Spleen (tissue), 11 donors: ENCODE data around the gene XRRA1. TPM values are rescaled to one million over a fixed set of nuclear protein-coding genes. Genes with fewer than 3 reads are reported as not detected.
A peak's percentile ranks its signal among the peaks of the same experiment; 100 is the strongest.

Source experiments
- DNase-seq: peaks from one replicate; pipeline ENCODE4 v3.0.0-alpha.2; 2020
- H3K27ac ChIP-seq, 8 donors: fragments of 200-600 bp; sonication (generic) in 7 of 8; 1 replicate in 4 of 8; 2 replicates in 4 of 8; pipeline versions ENCODE4 v1.5.0 to v1.8.0; 2016 to 2021; ENCODE audit warnings: inconsistent platforms in 4 of 8, mild to moderate bottlenecking in 4 of 8, moderate library complexity in 1 of 8
- H3K27me3 ChIP-seq, 7 donors: fragments of 200-600 bp; sonication (generic) in 6 of 7; replicated peaks in 1 of 7; 1 replicate in 4 of 7; 2 replicates in 3 of 7; pipeline versions ENCODE4 v1.5.0 to v1.8.0; 2016 to 2021; ENCODE audit warnings: inconsistent platforms in 3 of 7, mild to moderate bottlenecking in 1 of 7
- H3K36me3 ChIP-seq, 6 donors: fragments of 200-600 bp; sonication (generic) in 5 of 6; 1 replicate in 4 of 6; 2 replicates in 2 of 6; pipeline versions ENCODE4 v1.5.0 to v1.8.0; 2016 to 2021; ENCODE audit warnings: inconsistent platforms in 2 of 6
- H3K4me1 ChIP-seq, 6 donors: fragments of 200-600 bp; sonication (generic) in 5 of 6; 1 replicate in 3 of 6; 2 replicates in 3 of 6; pipeline versions ENCODE4 v1.5.0 to v1.8.0; 2016 to 2021; ENCODE audit warnings: inconsistent platforms in 3 of 6
- H3K4me3 ChIP-seq, 8 donors: fragments of 200-600 bp; sonication (generic) in 7 of 8; 1 replicate in 4 of 8; 2 replicates in 4 of 8; pipeline versions ENCODE4 v1.5.0 to v1.8.0; 2016 to 2021; ENCODE audit warnings: inconsistent platforms in 4 of 8, mild to moderate bottlenecking in 4 of 8, moderate library complexity in 2 of 8
- H3K9me3 ChIP-seq, 8 donors: fragments of 200-600 bp; sonication (generic) in 7 of 8; 1 replicate in 4 of 8; 2 replicates in 4 of 8; pipeline versions ENCODE4 v1.5.0 to v1.8.0; 2016 to 2021; ENCODE audit warnings: inconsistent platforms in 4 of 8
- CTCF ChIP-seq, 11 experiments: fragments of 200-600 bp in 7 of 11; fragments of 450-650 bp in 4 of 11; sonication (generic) in 4 of 11; IDR thresholded peaks in 8 of 11; conservative IDR thresholded peaks in 3 of 11; 1 replicate in 7 of 11; 2 replicates in 4 of 11; pipeline versions ENCODE4 v1.4.0 to v1.8.0; 2016 to 2021; ENCODE audit warnings: antibody characterized with exemption in 11 of 11, inconsistent platforms in 4 of 11, mild to moderate bottlenecking in 1 of 11
- POLR2A ChIP-seq, 3 donors: fragments of 450-650 bp; IDR thresholded peaks; one replicate each; pipeline ENCODE4 v1.5.1; 2017; ENCODE audit warnings: antibody characterized with exemption in 3 of 3, mild to moderate bottlenecking in 1 of 3
- POLR2AphosphoS5 ChIP-seq, 3 donors: sonication (generic); formaldehyde crosslinking; IDR thresholded peaks; one replicate each; pipeline ENCODE4 v1.5.1; 2017; ENCODE audit warnings: antibody characterized with exemption in 3 of 3
- WGBS, 5 donors: extraction: QIAGEN DNeasy Blood & Tissue Kit in 3 of 5; methylation state at CpG; one replicate each; pipeline versions ENCODE4 v1.1.5 to v1.1.7; 2013 to 2018; 5-methylcytosine and 5-hydroxymethylcytosine counted together
- intact Hi-C: fragments of 100-400 bp; cut with DNase I; formaldehyde crosslinking; loops from one replicate; pipeline ENCODE4 v1.15.0; 2023; ENCODE audit warnings: low total_unique reads
- polyA plus RNA-seq, 3 donors: library from polyadenylated mRNA; stranded (reverse); fragments of 200-250 nt; gene quantifications; one replicate each; pipeline ENCODE4 v1.2.1, GENCODE V29; 2013
- total RNA-seq, 7 donors: library from RNA; depleted of rRNA in 3 of 7; stranded (reverse); fragments of >200 nt in 3 of 7; fragmentation: NEBNext Ultra II Directional in 4 of 7; extraction: Animal tissue kit (Norgen Biotek cat#: 25700) in 4 of 7; gene quantifications; one replicate each; pipeline versions ENCODE4 v1.1.0 to v1.2.1, GENCODE V29; 2016 to 2021
- donor health status: healthy with polysubstance abuse.
- donor health status: DM: no; HTN: no; CAD: no; lungs with moderate emphysema.
- donor health status: DM: no; HTN: no; CAD: no.
- donor health status: Bipolar disorder and iron deficiency.
- donor health status: healthy.
- donor health status: DM: no; HTN: no; CAD: no.
- donor health status: DM: yes; HTN: yes; CAD: no.

Gene XRRA1
- total and polyA plus RNA-seq, 10 donors, result 1.4 to 60.1 (median 17.8) TPM

DNA sequence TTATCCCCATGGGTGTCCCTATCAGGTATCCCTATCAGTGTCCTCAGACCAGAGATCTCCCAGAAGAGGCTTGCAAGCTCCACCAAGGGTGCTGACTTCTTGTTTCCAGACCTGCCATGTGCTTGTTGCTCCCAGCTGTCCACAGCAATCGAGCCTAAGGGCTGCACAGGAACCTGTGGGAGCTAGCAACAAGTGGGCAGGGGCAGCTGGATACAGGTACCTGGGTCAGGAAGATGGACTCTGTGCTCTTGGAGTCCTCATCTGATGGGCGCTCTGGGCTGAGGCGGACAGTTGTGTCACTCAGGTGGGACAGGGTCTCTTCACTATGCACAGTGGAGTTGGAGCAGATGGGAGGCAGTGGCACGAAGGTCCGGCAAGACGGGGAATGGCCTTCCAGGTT is 101.0 kb downstream of the XRRA1 start:
- no peaks in the 10 kb centered on the region for H3K27me3 ChIP-seq
- no peak overlapping the region for H3K4me3 ChIP-seq
- peaks cover 0 to 86% (median 40%) of the 10 kb centered on the region in 6 donors for H3K36me3 ChIP-seq
- no peak overlapping the region for H3K27ac ChIP-seq
- 93 to 100% (median 96%) methylated on average over 3 to 6 of the region's 6 CpGs for WGBS, 5 donors
- peaks cover 0 to 16% (median 10%) of the 10 kb centered on the region in 6 donors for H3K4me1 ChIP-seq
- no peak for DNase-seq
- H3K9me3 ChIP-seq, result no peaks in the 10 kb centered on the region
- TF ChIP-seq POLR2AphosphoS5 (IDR thresholded peaks at IDR 0.05) (no peak), CTCF (IDR thresholded peaks at IDR 0.05 in 8 of 11, conservative IDR thresholded peaks at IDR 0.05 in 3 of 11) (no peak), POLR2A (IDR thresholded peaks at IDR 0.05) (no peak)
- intact Hi-C loops, result no loop called here

DNA sequence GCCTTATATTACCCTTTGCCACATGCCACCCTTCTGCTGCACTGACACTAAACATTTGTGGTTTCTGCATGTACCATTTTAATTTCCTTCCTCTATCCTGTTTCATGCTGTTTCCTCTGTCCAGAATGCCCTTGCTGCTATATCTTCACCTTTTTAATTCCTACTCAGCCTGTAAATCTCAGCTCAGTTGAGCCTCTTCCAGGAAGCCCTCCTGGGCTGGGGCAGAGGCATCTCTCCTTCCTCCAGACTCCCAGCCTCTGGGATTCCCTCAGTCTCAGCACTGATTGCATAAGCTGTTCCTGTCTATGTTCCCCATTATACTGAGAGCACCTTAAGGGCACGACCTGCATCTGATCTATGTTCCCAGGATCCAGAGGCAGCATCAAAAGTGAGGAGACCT is 101.5 kb downstream of the XRRA1 start:
- peak overlapping the region in 1 of 8 donors; percentile 7 for H3K27ac ChIP-seq
- intact Hi-C loops, result no loop called here
- peaks cover 0 to 86% (median 43%) of the 10 kb centered on the region in 6 donors for H3K36me3 ChIP-seq
- peaks cover 0 to 16% (median 10%) of the 10 kb centered on the region in 6 donors for H3K4me1 ChIP-seq
- H3K27me3 ChIP-seq, result no peaks in the 10 kb centered on the region
- DNase-seq, result no peak
- no peak overlapping the region for H3K4me3 ChIP-seq
- no peaks in the 10 kb centered on the region for H3K9me3 ChIP-seq
- WGBS, 5 donors, result 70 to 81% (median 76%) methylated on average over 1 of the region's 1 CpG
- TF ChIP-seq CTCF (IDR thresholded peaks at IDR 0.05 in 8 of 11, conservative IDR thresholded peaks at IDR 0.05 in 3 of 11) (no peak), POLR2AphosphoS5 (IDR thresholded peaks at IDR 0.05) (no peak), POLR2A (IDR thresholded peaks at IDR 0.05) (no peak)

GRCh38 chr11:74846770-74847169 is 102.1 kb downstream of the XRRA1 start:
- no peak for TF ChIP-seq POLR2AphosphoS5 (IDR thresholded peaks at IDR 0.05)
- TF ChIP-seq POLR2A (IDR thresholded peaks at IDR 0.05), result no peak
- TF ChIP-seq CTCF (IDR thresholded peaks at IDR 0.05 in 8 of 11, conservative IDR thresholded peaks at IDR 0.05 in 3 of 11), result no peak
- no peak for DNase-seq
- Histone ChIP-seq H3K9me3 (no peaks in the 10 kb centered on the region), H3K27me3 (no peaks in the 10 kb centered on the region), H3K4me3 (no peak overlapping the region), H3K27ac (no peak overlapping the region), H3K36me3 (peaks cover 0 to 86% (median 50%) of the 10 kb centered on the region in 6 donors), H3K4me1 (peaks cover 0 to 16% (median 10%) of the 10 kb centered on the region in 6 donors)
- intact Hi-C loops, result no loop called here
- 82 to 90% (median 85%) methylated on average over 2 of the region's 2 CpGs for WGBS, 5 donors

DNA sequence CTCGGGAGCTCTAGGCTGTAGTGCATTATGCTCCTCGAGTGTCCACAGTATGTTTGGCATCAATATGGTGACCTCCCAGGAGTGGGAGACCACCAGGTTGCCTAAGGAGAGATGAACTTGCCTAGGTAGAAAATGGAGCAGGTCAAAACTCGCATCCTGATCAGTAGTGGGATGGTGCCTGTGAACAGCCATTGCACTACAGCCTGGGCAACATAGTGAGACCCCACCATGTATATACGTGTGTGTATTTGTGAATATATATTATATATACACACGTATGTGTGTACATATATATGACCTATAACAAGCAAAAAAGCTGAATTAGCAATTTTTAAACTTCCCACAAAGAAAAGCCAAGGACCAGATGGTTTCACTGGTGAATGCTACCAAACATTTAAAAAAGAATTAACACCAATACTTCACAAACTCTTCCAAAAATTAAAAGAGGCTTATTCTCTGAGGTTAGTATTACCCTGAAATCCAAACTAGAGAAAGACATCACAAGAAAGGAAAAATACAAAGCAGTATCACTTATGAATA is 102.8 kb downstream of the XRRA1 start:
- Histone ChIP-seq H3K4me1 (peaks cover 0 to 16% (median 10%) of the 10 kb centered on the region in 6 donors), H3K36me3 (peaks cover 0 to 86% (median 48%) of the 10 kb centered on the region in 6 donors), H3K27me3 (no peaks in the 10 kb centered on the region), H3K27ac (no peak overlapping the region), H3K4me3 (no peak overlapping the region), H3K9me3 (no peaks in the 10 kb centered on the region)
- WGBS, 5 donors, result 94 to 98% (median 95%) methylated on average over 5 of the region's 5 CpGs
- intact Hi-C loops, result no loop called here
- no peak for TF ChIP-seq POLR2AphosphoS5 (IDR thresholded peaks at IDR 0.05)
- no peak for TF ChIP-seq CTCF (IDR thresholded peaks at IDR 0.05 in 8 of 11, conservative IDR thresholded peaks at IDR 0.05 in 3 of 11)
- no peak for TF ChIP-seq POLR2A (IDR thresholded peaks at IDR 0.05)
- DNase-seq, result no peak
